ENCODE measurements around the gene CHRNA5. TPM values are rescaled to one million over a fixed set of nuclear protein-coding genes. Genes with fewer than 3 reads are reported as not detected.
"Not testable (repeated sequence)": the region's sequence is repeated elsewhere in the genome, so short reads cannot be mapped to it uniquely, and the experiment has no call there.

Gene CHRNA5
- total RNA-seq, 1 experiment from 2014 or later: 11.7 TPM

GRCh38 chr15:78565951-78566774 lies 843 bp downstream of the CHRNA5 start:
- peak; percentile 47 for DNase-seq (ENCODE audit: low read depth)

- no peak for DNase-seq (ENCODE audit: low read depth)
Observed at GRCh38 chr15:78567531-78567930, 2.2 kb downstream of the CHRNA5 start.

GRCh38 chr15:78570710-78571109 lies 5.4 kb downstream of the CHRNA5 start:
- DNase-seq (ENCODE audit: low read depth): peak; percentile 21

GRCh38 chr15:78571382-78571781 lies 6.1 kb downstream of the CHRNA5 start:
- DNase-seq (ENCODE audit: low read depth): no peak

- DNase-seq (ENCODE audit: low read depth): no peak
Observed at GRCh38 chr15:78573416-78573815, 8.1 kb downstream of the CHRNA5 start.

GRCh38 chr15:78574944-78575343 lies 9.6 kb downstream of the CHRNA5 start:
- DNase-seq (ENCODE audit: low read depth): no peak

GRCh38 chr15:78597583-78597982 lies 32.3 kb downstream of the CHRNA5 start:
- DNase-seq (ENCODE audit: low read depth): no peak

GRCh38 chr15:78598348-78598747 lies 33.0 kb downstream of the CHRNA5 start:
- no peak for DNase-seq (ENCODE audit: low read depth)

GRCh38 chr15:78599189-78599588 lies 33.9 kb downstream of the CHRNA5 start:
- DNase-seq (ENCODE audit: low read depth): no peak

GRCh38 chr15:78603467-78603866 lies 38.1 kb downstream of the CHRNA5 start:
- no peak for DNase-seq (ENCODE audit: low read depth)

- DNase-seq (ENCODE audit: low read depth): no peak
Observed at GRCh38 chr15:78604420-78604819, 39.1 kb downstream of the CHRNA5 start.

GRCh38 chr15:78605201-78605600 lies 39.9 kb downstream of the CHRNA5 start:
- DNase-seq (ENCODE audit: low read depth): no peak

GRCh38 chr15:78605680-78606079 lies 40.4 kb downstream of the CHRNA5 start:
- no peak for DNase-seq (ENCODE audit: low read depth)

GRCh38 chr15:78609551-78609950 lies 44.2 kb downstream of the CHRNA5 start:
- DNase-seq (ENCODE audit: low read depth): not testable (repeated sequence)

- no peak for DNase-seq (ENCODE audit: low read depth)
Observed at GRCh38 chr15:78614021-78614420, 48.7 kb downstream of the CHRNA5 start.

- no peak for DNase-seq (ENCODE audit: low read depth)
Observed at GRCh38 chr15:78615151-78615589, 49.9 kb downstream of the CHRNA5 start.

- DNase-seq (ENCODE audit: low read depth): no peak
Observed at GRCh38 chr15:78616506-78616905, 51.2 kb downstream of the CHRNA5 start.

GRCh38 chr15:78617076-78617475 lies 51.8 kb downstream of the CHRNA5 start:
- DNase-seq (ENCODE audit: low read depth): no peak

GRCh38 chr15:78617516-78617915 lies 52.2 kb downstream of the CHRNA5 start:
- DNase-seq (ENCODE audit: low read depth): no peak

- DNase-seq (ENCODE audit: low read depth): no peak
Observed at GRCh38 chr15:78618064-78618463, 52.7 kb downstream of the CHRNA5 start.

GRCh38 chr15:78618490-78618934 lies 53.2 kb downstream of the CHRNA5 start:
- peak; percentile 76 for DNase-seq (ENCODE audit: low read depth)

- no peak for DNase-seq (ENCODE audit: low read depth)
Observed at GRCh38 chr15:78619022-78619950, 54.0 kb downstream of the CHRNA5 start.
